ENCODE results near the gene HNF1B. TPM values are rescaled to one million over a fixed set of nuclear protein-coding genes. Genes with fewer than 3 reads are reported as not detected.

Gene HNF1B
- total and polyA plus RNA-seq, 8 donors = 9.6 to 40.6 (median 36.1) TPM

DNA sequence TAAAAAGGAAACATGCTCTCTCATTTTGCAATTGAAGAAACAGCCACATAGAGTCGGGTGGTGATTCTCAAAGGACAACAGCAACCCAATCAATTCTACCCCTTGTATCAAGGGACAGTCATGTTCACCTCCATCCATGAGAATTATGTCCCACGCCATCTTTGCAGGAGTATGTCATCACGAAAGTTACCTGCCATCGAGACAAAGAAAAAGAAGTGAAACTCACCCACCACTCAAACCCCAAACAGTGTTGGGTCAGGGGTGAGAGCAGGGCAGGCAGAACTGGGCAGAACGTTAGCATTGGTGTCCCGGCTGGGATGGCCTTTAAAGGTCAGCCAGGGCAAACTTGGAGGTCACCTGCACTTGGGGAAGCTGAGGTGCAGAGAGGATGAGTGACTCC is 24.2 kb upstream of the HNF1B start:
- Histone ChIP-seq H3K27ac (no peak overlapping the region), H3K27me3 (peaks cover 0 to 13% of the 10 kb centered on the region in 2 donors), H3K9me3 (no peaks in the 10 kb centered on the region), H3K36me3 (no peaks in the 10 kb centered on the region), H3K4me3 (no peak overlapping the region), H3K4me1 (peaks cover 0 to 10% of the 10 kb centered on the region in 2 donors)
- DNase-seq = no peak
- intact Hi-C loops (cut with DNase I) = no loop called here
- no peak for ATAC-seq
- TF ChIP-seq, protein P1, sequence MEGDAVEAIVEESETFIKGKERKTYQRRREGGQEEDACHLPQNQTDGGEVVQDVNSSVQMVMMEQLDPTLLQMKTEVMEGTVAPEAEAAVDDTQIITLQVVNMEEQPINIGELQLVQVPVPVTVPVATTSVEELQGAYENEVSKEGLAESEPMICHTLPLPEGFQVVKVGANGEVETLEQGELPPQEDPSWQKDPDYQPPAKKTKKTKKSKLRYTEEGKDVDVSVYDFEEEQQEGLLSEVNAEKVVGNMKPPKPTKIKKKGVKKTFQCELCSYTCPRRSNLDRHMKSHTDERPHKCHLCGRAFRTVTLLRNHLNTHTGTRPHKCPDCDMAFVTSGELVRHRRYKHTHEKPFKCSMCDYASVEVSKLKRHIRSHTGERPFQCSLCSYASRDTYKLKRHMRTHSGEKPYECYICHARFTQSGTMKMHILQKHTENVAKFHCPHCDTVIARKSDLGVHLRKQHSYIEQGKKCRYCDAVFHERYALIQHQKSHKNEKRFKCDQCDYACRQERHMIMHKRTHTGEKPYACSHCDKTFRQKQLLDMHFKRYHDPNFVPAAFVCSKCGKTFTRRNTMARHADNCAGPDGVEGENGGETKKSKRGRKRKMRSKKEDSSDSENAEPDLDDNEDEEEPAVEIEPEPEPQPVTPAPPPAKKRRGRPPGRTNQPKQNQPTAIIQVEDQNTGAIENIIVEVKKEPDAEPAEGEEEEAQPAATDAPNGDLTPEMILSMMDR (IDR thresholded peaks at IDR 0.05) = no peak

DNA sequence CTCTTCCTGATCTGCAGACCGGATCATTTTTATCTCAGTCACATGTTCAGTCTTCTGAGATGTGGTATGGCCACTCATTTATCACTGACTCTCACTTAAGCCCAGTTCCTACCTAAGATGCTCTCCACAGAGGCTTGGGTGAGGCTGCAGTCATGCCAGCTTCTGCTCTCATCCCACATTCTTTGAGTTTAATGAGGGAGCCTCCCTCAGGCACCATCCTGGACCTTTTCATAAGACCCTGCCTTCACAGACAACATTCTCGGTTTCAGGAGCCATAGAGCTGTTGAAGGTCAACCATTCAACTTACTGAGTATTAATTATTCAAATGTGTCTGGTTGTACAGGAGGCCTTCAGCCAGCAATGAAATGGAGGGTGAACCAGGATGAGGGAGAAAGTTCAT is 23.6 kb upstream of the HNF1B start:
- intact Hi-C loops (cut with DNase I) = no loop called here
- Histone ChIP-seq H3K27me3 (peaks cover 0 to 13% of the 10 kb centered on the region in 2 donors), H3K9me3 (no peaks in the 10 kb centered on the region), H3K27ac (no peak overlapping the region), H3K4me1 (peaks cover 0 to 10% of the 10 kb centered on the region in 2 donors), H3K36me3 (no peaks in the 10 kb centered on the region), H3K4me3 (no peak overlapping the region)
- TF ChIP-seq, protein P1 (IDR thresholded peaks at IDR 0.05) = no peak
- ATAC-seq = no peak
- no peak for DNase-seq

DNA sequence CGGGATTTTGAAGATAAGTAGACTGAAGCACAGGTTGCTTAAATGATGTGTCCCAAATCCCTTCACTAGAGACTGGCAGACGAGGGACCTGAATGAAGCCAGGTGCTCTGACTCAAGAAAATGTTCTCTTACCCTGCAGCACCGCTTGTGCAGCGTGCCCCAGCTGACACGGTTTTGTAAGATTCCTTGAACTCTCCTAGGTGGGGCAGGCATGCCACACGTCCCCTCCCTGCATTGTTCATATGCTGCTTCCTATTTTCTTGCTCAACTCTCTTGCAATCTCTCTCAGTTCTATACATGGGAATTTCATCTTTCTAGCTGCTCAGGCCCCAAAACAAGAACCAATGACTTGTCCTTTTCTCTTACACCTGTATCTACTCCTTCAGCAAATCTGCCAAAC is 22.1 kb upstream of the HNF1B start:
- H3K4me1 ChIP-seq = peaks cover 0 to 10% of the 10 kb centered on the region in 2 donors
- no peaks in the 10 kb centered on the region for H3K9me3 ChIP-seq
- H3K27ac ChIP-seq = no peak overlapping the region
- intact Hi-C loops (cut with DNase I) = no loop called here
- H3K36me3 ChIP-seq = no peaks in the 10 kb centered on the region
- DNase-seq = no peak
- H3K27me3 ChIP-seq = peaks cover 0 to 20% of the 10 kb centered on the region in 2 donors
- no peak for ATAC-seq
- TF ChIP-seq, protein P1 (IDR thresholded peaks at IDR 0.05) = no peak
- no peak overlapping the region for H3K4me3 ChIP-seq

DNA sequence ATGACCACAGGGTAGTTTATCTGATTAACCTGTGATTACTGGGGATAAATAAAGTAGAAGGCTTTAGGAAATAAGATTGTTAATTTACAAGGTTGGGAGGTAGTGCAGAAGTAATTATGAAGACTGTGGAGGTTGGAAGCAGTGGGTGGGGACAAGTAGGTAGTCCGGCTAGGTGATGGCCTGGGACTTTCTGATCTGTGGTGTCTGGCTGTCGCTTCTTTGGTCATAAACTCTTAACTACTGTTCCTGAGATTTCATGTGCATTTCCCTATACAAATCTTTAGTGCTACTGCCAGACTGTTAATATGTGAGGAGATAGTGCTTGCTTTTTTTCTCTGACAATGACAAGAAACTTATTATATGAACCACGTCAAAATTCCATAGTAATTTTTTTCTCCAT is 19.5 kb upstream of the HNF1B start:
- DNase-seq (no peak), ATAC-seq (no peak)
- Histone ChIP-seq H3K4me3 (no peak overlapping the region), H3K27ac (no peak overlapping the region), H3K27me3 (peaks cover 0 to 39% of the 10 kb centered on the region in 2 donors), H3K4me1 (peaks cover 0 to 20% of the 10 kb centered on the region in 2 donors), H3K36me3 (no peaks in the 10 kb centered on the region), H3K9me3 (no peaks in the 10 kb centered on the region)
- TF ChIP-seq, protein P1 (IDR thresholded peaks at IDR 0.05) = no peak
- intact Hi-C loops (cut with DNase I) = no loop called here

DNA sequence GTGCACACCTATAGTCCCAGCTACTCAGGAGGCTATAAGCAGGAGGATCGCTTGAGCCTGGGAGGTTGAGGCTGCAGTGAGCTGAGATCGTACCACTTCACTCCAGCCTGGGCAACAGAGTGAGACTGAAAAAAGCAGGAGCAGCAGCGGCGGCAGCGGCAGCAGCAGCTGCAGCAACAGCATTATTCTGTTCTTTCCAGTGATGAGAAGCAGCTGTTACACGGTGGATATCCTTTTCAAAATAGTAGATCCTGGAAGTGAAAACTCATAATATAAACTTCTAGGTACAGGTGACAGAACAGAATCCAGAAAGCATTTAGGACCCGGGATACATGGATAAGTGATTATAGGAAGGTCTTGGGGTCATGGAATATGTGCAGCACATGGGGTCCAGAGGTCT is 17.8 kb upstream of the HNF1B start:
- Histone ChIP-seq H3K27me3 (peaks cover 0 to 56% of the 10 kb centered on the region in 2 donors), H3K36me3 (no peaks in the 10 kb centered on the region), H3K9me3 (no peaks in the 10 kb centered on the region), H3K27ac (no peak overlapping the region), H3K4me3 (no peak overlapping the region), H3K4me1 (peaks cover 0 to 20% of the 10 kb centered on the region in 2 donors)
- TF ChIP-seq, protein P1 (IDR thresholded peaks at IDR 0.05) = no peak
- no peak for DNase-seq
- ATAC-seq = no peak
- intact Hi-C loops (cut with DNase I) = no loop called here
